SJCRH30 (cell line): Measurements from ENCODE around the gene HDAC11. TPM values are rescaled to one million over a fixed set of nuclear protein-coding genes. Genes with fewer than 3 reads are reported as not detected.
A peak's percentile ranks its signal among the peaks of the same experiment; 100 is the strongest.

ENCODE experiments used
- DNase-seq, 2 experiments: peaks; one replicate each; pipeline ENCODE4 v3.0.0-alpha.2; 2015 to 2020
- H3K27ac ChIP-seq: fragments of 250-450 bp; sonication (Bioruptor Pico); 2 replicates; pipeline ENCODE4 v1.5.1; 2020; ENCODE audit warnings: mild to moderate bottlenecking, moderate library complexity
- H3K27me3 ChIP-seq: fragments of 250-450 bp; sonication (Bioruptor Pico); 2 replicates; pipeline ENCODE4 v1.5.1; 2020; ENCODE audit warnings: mild to moderate bottlenecking, moderate library complexity
- H3K36me3 ChIP-seq: fragments of 250-450 bp; sonication (Bioruptor Pico); 2 replicates; pipeline ENCODE4 v1.5.1; 2020; ENCODE audit warnings: mild to moderate bottlenecking, moderate library complexity
- H3K4me1 ChIP-seq: fragments of 250-450 bp; sonication (Bioruptor Pico); 2 replicates; pipeline ENCODE4 v1.5.1; 2020; ENCODE audit warnings: mild to moderate bottlenecking, moderate library complexity
- H3K4me3 ChIP-seq: fragments of 250-450 bp; sonication (Bioruptor Pico); 2 replicates; pipeline ENCODE4 v1.5.1; 2020; ENCODE audit warnings: mild to moderate bottlenecking, moderate library complexity
- H3K9me3 ChIP-seq: fragments of 250-450 bp; sonication (Bioruptor Pico); replicated peaks from 2 replicates; pipeline ENCODE4 v1.5.1; 2020; ENCODE audit warnings: mild to moderate bottlenecking, moderate library complexity
- total RNA-seq: library from RNA; depleted of rRNA; stranded (reverse); fragments of >200 nt; shearing (Covaris generic); gene quantifications from 2 replicates; pipeline ENCODE4 v1.2.3, GENCODE V29; 2014

The HDAC11 gene
- total RNA-seq, 1 experiment from 2014 or later: 30.7 TPM

GRCh38 chr3:13461169-13462124 lies 18.7 kb upstream of the HDAC11 start:
- no peaks in the 10 kb centered on the region for H3K9me3 ChIP-seq
- H3K4me1 ChIP-seq: peaks cover 55% of the 10 kb centered on the region
- no peaks in the 10 kb centered on the region for H3K27me3 ChIP-seq
- no peak overlapping the region for H3K4me3 ChIP-seq
- no peaks in the 10 kb centered on the region for H3K36me3 ChIP-seq
- DNase-seq: peak; percentile 59 to 63
- no peak overlapping the region for H3K27ac ChIP-seq

- no peak for DNase-seq
- Histone ChIP-seq H3K27me3 (no peaks in the 10 kb centered on the region), H3K36me3 (no peaks in the 10 kb centered on the region), H3K27ac (no peak overlapping the region), H3K4me1 (peaks cover 60% of the 10 kb centered on the region), H3K9me3 (no peaks in the 10 kb centered on the region), H3K4me3 (no peak overlapping the region)
Observed at GRCh38 chr3:13462125-13462629, 17.9 kb upstream of the HDAC11 start.

GRCh38 chr3:13462822-13463221 lies 17.3 kb upstream of the HDAC11 start:
- H3K27ac ChIP-seq: peak overlapping the region; percentile 90
- peaks cover 60% of the 10 kb centered on the region for H3K4me1 ChIP-seq
- DNase-seq: peak; percentile 61 to 69
- no peaks in the 10 kb centered on the region for H3K27me3 ChIP-seq
- no peaks in the 10 kb centered on the region for H3K36me3 ChIP-seq
- H3K9me3 ChIP-seq: no peaks in the 10 kb centered on the region
- H3K4me3 ChIP-seq: no peak overlapping the region

- Histone ChIP-seq H3K36me3 (no peaks in the 10 kb centered on the region), H3K27me3 (no peaks in the 10 kb centered on the region), H3K27ac (peak overlapping the region; percentile 90), H3K4me3 (no peak overlapping the region), H3K4me1 (peaks cover 60% of the 10 kb centered on the region), H3K9me3 (no peaks in the 10 kb centered on the region)
- peak; percentile 96 to 98 for DNase-seq
Observed at GRCh38 chr3:13463618-13464400, 16.3 kb upstream of the HDAC11 start.

- H3K27me3 ChIP-seq: no peaks in the 10 kb centered on the region
- peaks cover 50% of the 10 kb centered on the region for H3K4me1 ChIP-seq
- DNase-seq: peak; percentile 90 to 96
- no peak overlapping the region for H3K4me3 ChIP-seq
- no peaks in the 10 kb centered on the region for H3K9me3 ChIP-seq
- no peaks in the 10 kb centered on the region for H3K36me3 ChIP-seq
- H3K27ac ChIP-seq: peak overlapping the region; percentile 90
Observed at GRCh38 chr3:13465236-13465873, 14.8 kb upstream of the HDAC11 start.

GRCh38 chr3:13466781-13467180 lies 13.3 kb upstream of the HDAC11 start:
- no peaks in the 10 kb centered on the region for H3K36me3 ChIP-seq
- no peaks in the 10 kb centered on the region for H3K27me3 ChIP-seq
- H3K27ac ChIP-seq: no peak overlapping the region
- no peaks in the 10 kb centered on the region for H3K9me3 ChIP-seq
- no peak overlapping the region for H3K4me3 ChIP-seq
- peaks cover 59% of the 10 kb centered on the region for H3K4me1 ChIP-seq
- no peak for DNase-seq

GRCh38 chr3:13470894-13471574 lies 9.1 kb upstream of the HDAC11 start:
- DNase-seq: no peak
- H3K27ac ChIP-seq: no peak overlapping the region
- no peaks in the 10 kb centered on the region for H3K27me3 ChIP-seq
- peaks cover 27% of the 10 kb centered on the region for H3K4me1 ChIP-seq
- H3K36me3 ChIP-seq: no peaks in the 10 kb centered on the region
- no peaks in the 10 kb centered on the region for H3K9me3 ChIP-seq
- H3K4me3 ChIP-seq: no peak overlapping the region

- Histone ChIP-seq H3K27ac (no peak overlapping the region), H3K4me1 (peaks cover 22% of the 10 kb centered on the region), H3K27me3 (no peaks in the 10 kb centered on the region), H3K4me3 (no peak overlapping the region), H3K36me3 (no peaks in the 10 kb centered on the region), H3K9me3 (no peaks in the 10 kb centered on the region)
- DNase-seq: no peak
Observed at GRCh38 chr3:13472286-13472685, 7.8 kb upstream of the HDAC11 start.

GRCh38 chr3:13473020-13473419 lies 7.1 kb upstream of the HDAC11 start:
- Histone ChIP-seq H3K9me3 (no peaks in the 10 kb centered on the region), H3K27me3 (no peaks in the 10 kb centered on the region), H3K36me3 (no peaks in the 10 kb centered on the region), H3K4me3 (no peak overlapping the region), H3K27ac (no peak overlapping the region), H3K4me1 (peaks cover 30% of the 10 kb centered on the region)
- DNase-seq: no peak

GRCh38 chr3:13474021-13474420 lies 6.1 kb upstream of the HDAC11 start:
- Histone ChIP-seq H3K4me3 (no peak overlapping the region), H3K27ac (no peak overlapping the region), H3K36me3 (no peaks in the 10 kb centered on the region), H3K9me3 (no peaks in the 10 kb centered on the region), H3K4me1 (peaks cover 40% of the 10 kb centered on the region), H3K27me3 (no peaks in the 10 kb centered on the region)
- no peak for DNase-seq

GRCh38 chr3:13474776-13475303 lies 5.3 kb upstream of the HDAC11 start:
- Histone ChIP-seq H3K4me1 (peaks cover 41% of the 10 kb centered on the region), H3K4me3 (no peak overlapping the region), H3K27me3 (no peaks in the 10 kb centered on the region), H3K9me3 (no peaks in the 10 kb centered on the region), H3K36me3 (no peaks in the 10 kb centered on the region), H3K27ac (no peak overlapping the region)
- DNase-seq: no peak

GRCh38 chr3:13475871-13476590 lies 4.1 kb upstream of the HDAC11 start:
- no peaks in the 10 kb centered on the region for H3K27me3 ChIP-seq
- peaks cover 39% of the 10 kb centered on the region for H3K4me1 ChIP-seq
- H3K9me3 ChIP-seq: no peaks in the 10 kb centered on the region
- H3K4me3 ChIP-seq: no peak overlapping the region
- no peak overlapping the region for H3K27ac ChIP-seq
- no peaks in the 10 kb centered on the region for H3K36me3 ChIP-seq
- peak in 1 of 2 experiments; percentile 42 for DNase-seq

- Histone ChIP-seq H3K36me3 (no peaks in the 10 kb centered on the region), H3K4me1 (peaks cover 40% of the 10 kb centered on the region), H3K27ac (peak overlapping the region; percentile 100), H3K9me3 (no peaks in the 10 kb centered on the region), H3K27me3 (no peaks in the 10 kb centered on the region), H3K4me3 (no peak overlapping the region)
- peak; percentile 79 to 91 for DNase-seq
Observed at GRCh38 chr3:13477943-13478342, 2.2 kb upstream of the HDAC11 start.

GRCh38 chr3:13479332-13479581 lies 849 bp upstream of the HDAC11 start:
- Histone ChIP-seq H3K27me3 (no peaks in the 10 kb centered on the region), H3K4me1 (peaks cover 40% of the 10 kb centered on the region), H3K4me3 (peak overlapping the region; percentile 67), H3K27ac (peak overlapping the region; percentile 100), H3K36me3 (no peaks in the 10 kb centered on the region), H3K9me3 (no peaks in the 10 kb centered on the region)
- DNase-seq: peak; percentile 94 to 97
